ENCODE results near the gene CWC25. TPM values are rescaled to one million over a fixed set of nuclear protein-coding genes. Genes with fewer than 3 reads are reported as not detected.

The CWC25 gene
- total and polyA plus RNA-seq, 9 of the 15 experiments (the other 6 are each of a cell fraction or from before 2014, with no cell fraction given): 16.5 to 27.4 (median 23.0) TPM

GRCh38 chr17:38868817-38869525 lies 43.9 kb upstream of the CWC25 start (continued):
- TF ChIP-seq GMEB1 (CRISPR knock-in tag; IDR thresholded peaks at IDR 0.05) (peak; percentile 33; the same call in 1 of the 2 replicates), MLLT1 (IDR thresholded peaks at IDR 0.05) (peak in 1 of 2 experiments; percentile 41; a peak in 1 of 4 replicates), SREBF2 (CRISPR knock-in tag; IDR thresholded peaks at IDR 0.05) (0 out of 2 replicates have a peak, but pooled peaks have one; percentile 13), POLR3G (IDR thresholded peaks at IDR 0.05; ENCODE audit: extremely low read depth, insufficient read length, insufficient replicate concordance) (peak; percentile 23), TBL1XR1 (IDR thresholded peaks at IDR 0.05; ENCODE audit: low read length in 2 of 2) (peak in 1 of 2 experiments; percentile 93; a peak in 2 of 4 replicates), ARID3A (IDR thresholded peaks at IDR 0.05; ENCODE audit: borderline replicate concordance, low read depth, low read length) (no peak), LEF1 (IDR thresholded peaks at IDR 0.05) (peak; percentile 28; the same call in 1 of the 2 replicates), ILK (tag; IDR thresholded peaks at IDR 0.05; ENCODE audit: borderline replicate concordance, low read depth) (no peak), RNF2 (IDR thresholded peaks at IDR 0.05) (peak; percentile 57; the same call in 1 of the 2 replicates), BRF1 (IDR thresholded peaks at IDR 0.05; ENCODE audit: borderline replicate concordance, extremely low read depth, insufficient read length) (peak; percentile 57)

All from K562 (cell line).